Epidermal melanocyte (primary cell): ENCODE data around the gene COL25A1.

Experiments used
- DNase-seq: peaks from one replicate; pipeline ENCODE4 v3.0.0; 2011; ENCODE audit warnings: low spot score; ENCODE audit not compliant: insufficient read length

Gene COL25A1

DNA sequence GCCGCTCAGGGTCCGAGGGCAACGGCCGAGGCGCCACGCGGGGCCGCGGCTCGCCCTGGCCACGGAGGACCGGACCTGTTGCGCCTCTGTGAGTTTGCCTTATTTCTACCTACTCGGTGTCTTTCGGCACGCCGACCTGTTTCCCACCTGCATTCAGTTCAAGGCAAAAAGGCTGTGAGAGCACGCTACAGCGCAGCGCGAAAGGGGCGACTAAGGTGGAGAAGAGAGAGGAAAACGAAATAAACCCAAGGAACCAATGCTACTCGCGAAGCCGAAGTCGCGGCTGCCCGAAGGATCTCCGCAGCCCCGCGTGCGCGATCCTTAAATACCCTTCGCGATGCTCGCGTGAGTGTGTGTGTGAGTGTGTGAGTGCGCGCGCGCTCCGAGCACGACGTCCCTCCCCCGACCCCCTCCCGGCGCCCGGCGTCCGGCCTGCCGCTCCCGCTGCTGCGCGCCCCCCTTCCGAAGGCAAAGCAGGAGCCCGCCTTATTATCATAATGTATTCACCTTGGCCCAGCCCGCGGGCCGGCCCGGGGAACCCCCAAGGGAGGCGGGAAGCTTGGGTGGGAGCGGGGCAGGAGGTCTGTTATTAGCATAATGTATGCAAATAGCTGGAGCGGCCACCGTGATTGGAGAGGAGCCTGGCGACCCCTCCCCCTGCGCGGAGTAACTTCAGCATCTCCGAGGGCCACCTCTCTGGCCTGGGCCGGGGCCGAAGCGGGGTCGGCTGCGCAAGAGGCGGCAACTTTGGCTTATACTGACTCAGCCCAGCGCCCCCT is at the start of gene COL25A1:
TSS of gene COL25A1 (minus strand) at position 298 of the 779 bp plus-strand sequence.
- peak; percentile 36 for DNase-seq

DNA sequence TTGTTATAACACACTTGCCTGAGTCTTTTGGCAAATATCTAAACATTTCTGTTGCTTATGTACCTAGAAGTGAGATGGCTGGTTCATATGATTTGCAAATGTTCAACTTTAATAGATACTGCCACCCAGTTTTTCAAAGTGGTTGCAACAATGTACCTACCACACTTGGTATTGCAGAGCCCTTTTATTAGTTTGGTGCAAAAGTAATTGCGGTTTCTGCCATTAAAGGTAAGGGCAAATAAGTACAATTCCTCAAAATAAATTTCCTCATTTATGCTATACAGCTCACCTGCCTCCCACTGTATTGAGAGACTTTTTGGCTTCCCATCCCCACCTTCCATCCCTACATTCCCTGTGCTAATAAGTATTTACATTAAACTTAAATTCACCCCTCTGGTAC is 47.7 kb upstream of the COL25A1 start:
- DNase-seq = no peak

DNA sequence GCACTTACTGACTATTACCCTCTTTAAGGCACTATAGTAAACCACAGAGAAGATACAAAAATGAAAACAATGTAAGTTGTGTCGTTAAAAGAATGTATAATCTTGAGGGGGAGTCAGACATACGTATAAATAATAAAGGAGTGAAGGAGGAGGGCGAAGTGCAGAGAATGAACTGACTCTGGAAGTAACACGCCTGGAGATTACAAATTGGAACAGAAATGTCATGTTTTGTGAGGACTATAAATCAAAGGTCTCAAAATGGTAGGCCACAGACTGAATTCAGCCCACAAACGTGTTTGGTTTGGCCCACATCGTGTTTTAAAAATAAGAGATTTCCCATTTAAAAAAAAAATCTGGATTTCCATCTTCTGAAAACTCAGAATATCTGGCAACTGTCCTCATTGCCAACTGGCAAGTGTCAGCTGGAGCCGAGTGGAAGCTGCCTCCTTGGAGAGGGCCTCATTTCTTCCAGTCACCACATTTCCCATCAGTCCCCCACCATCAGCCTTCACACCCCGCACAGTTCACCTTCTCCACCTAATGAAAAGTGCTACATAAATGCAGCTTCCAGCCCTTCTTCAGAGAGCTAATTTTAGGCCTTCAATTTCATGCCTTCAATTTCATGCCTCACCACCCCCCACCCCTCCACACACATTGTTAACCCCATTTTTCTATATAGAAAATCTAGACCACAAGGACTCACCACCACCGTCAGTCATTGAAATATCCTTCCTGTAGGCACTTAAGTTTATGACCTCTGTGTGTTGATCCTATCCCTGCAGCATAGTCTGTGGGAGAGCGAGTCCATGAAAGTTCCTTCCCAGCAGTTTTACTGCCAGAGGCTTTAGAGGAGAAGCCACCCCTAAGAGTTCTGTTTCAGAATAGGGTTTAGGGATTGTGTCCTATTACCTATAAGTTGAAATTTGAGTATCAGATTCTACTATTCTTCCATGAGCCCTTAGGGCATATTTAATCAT is 32.0 kb upstream of the COL25A1 start:
- DNase-seq = no peak

- DNase-seq = no peak
These were observed 30.5 kb upstream of the COL25A1 start for GRCh38 chr4:109332926-109333464.

GRCh38 chr4:109327641-109328040 is 25.2 kb upstream of the COL25A1 start:
- DNase-seq = no peak

- no peak for DNase-seq
These were observed 23.2 kb upstream of the COL25A1 start for GRCh38 chr4:109325698-109326097.

GRCh38 chr4:109323348-109323747 is 20.9 kb upstream of the COL25A1 start:
- DNase-seq = no peak

DNA sequence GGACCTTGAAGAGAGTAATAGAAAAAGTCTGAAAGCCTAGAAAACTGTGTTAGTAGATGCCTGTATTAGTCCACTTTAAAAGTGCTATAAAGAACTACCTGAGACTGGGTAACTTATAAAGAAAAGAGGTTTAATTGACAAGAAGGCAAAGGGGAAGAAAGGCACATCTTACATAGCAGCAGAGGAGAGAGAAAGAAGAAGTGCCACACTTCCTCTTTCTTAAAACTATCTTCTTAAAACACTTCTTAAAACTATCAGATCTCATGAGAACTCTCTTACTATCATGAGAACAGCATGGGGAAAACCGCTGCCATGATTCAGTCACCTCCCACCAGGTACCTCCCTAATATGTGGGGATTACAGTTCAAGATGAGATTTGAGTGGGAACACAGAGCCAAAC is 18.8 kb upstream of the COL25A1 start:
- no peak for DNase-seq

- DNase-seq = no peak
These were observed 17.2 kb upstream of the COL25A1 start for GRCh38 chr4:109319684-109320083.

GRCh38 chr4:109319156-109319555 is 16.7 kb upstream of the COL25A1 start:
- no peak for DNase-seq

DNA sequence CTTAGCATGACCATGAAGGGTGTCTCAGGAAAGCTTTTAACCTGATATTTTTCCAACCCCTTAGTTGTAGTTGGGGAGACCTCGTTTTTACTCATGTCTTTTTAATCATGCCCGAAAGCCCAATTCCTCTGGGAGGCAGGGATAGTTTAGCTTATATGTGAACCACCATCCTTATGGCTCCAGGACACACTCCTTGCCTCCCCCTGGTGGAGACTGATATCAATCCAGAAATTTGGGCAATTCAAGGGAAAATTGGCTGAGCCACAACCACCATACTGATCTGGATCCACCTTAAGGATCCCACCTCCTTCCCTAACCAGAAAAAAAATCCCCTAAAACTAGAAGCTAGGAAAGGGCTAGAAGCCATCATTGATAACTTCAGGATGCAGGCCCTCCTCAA is 13.4 kb upstream of the COL25A1 start:
- no peak for DNase-seq

DNA sequence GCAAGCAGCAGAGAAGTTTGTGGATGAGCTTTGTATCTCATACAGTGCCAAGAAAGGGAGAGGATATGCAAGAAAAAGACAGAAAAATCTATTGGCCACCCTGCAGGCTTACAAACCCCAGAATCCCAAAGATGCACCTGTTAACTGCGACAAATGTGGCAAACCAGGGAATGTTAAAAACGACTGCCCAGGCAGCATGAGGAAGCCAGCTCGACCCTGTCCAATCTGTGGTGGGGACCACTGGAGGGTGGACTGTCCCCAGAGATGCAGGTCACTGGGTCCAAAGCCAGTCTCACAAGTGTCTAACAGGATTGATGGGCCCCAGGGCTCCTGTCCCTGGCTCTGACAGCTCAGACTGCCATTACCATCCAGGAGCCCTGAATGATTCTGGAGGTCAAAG is 12.9 kb upstream of the COL25A1 start:
- no peak for DNase-seq

DNA sequence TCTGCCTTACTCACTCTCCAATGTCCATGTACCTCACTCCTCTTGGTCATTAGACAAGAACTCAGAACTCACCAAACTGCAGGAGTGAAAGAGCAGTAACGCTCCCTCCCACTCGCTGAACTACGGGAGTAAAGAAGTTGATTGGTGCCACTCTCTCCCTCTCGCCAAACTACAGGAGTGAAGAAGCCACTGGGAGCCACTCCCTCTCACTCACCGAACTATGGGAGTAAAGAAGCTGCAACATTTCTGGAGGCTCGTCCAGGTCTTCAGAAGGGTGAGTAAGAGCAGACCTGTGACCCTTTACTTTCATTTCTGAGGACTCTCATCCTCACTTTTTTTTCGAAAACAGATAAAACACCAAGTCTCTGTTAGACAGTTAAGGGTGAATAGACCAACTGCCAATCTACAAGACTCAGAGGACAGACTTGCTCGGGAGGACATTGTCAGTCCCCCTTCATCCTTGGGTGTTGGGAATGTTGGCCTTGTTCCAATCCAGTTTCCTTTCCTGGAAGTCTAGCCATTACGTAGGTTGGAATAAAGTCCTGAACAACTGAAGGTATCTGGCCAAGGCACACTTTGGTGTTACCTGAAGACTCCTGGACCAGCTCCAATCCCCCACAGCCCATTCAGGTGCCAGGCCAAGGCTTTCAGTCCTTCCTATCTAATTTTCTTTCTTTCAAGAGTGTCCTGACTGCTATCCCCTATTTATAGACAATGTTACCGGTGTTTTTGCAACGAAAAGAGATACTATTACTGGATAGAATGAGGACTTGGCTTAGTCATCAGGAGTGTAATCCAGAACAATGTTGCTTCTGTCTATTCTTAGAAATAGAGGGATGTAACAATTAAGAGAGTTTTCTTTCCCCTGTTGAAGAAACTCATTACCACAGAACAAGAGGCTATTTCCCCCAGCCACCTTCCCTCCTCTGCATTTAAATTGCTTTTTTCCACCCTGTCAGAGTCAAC is 11.0 kb upstream of the COL25A1 start:
- DNase-seq = no peak

DNA sequence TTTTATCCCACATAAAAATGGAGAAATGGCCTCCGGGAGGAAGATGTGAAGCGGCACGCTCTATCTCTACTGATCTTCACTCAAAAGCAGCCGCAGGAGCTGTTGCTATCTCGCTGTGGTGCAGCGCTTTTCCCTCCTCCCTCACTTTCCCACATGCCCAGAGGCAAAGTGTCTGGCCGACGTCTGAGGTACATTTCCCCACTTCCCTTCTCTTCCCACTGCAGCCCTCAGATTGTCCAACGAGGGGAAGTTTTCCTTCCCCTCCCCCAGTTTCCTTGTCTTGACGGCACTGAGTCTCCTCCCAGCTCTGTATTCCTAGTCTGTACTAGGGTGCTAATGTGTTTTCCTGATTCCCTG is 660 bp upstream of the COL25A1 start:
- no peak for DNase-seq

GRCh38 chr4:109301651-109302360 is 652 bp downstream of the COL25A1 start:
- no peak for DNase-seq

GRCh38 chr4:109298279-109299010 is 4.0 kb downstream of the COL25A1 start:
- no peak for DNase-seq

- DNase-seq = no peak
These were observed 5.9 kb downstream of the COL25A1 start for GRCh38 chr4:109296527-109296926.

- DNase-seq = no peak
These were observed 7.4 kb downstream of the COL25A1 start for GRCh38 chr4:109295081-109295480.

DNA sequence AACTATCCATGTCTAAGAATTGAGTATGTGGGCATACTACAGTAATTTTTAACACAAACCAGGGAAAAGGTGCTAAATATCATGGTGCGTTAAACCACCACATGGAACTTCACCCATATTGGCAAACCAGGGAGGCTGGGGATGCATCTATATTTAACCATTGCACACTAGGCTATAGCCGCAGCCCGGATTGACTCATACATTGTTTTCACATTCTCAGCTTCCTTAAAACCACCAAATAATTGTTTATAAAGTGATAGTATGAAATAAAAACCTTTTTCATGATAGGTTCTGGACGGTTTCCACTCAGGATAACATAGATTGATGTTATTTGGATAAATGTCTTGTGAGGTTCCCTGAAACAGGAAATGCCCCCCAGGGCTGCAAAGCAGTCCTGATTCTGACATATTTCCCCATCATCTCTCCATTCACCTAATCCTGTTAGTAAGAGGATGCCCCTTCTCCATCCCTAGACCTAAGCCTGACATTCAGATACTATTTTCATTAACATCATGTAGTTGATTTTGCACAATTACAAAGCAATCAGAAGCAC is 7.9 kb downstream of the COL25A1 start:
- DNase-seq = no peak
